ENCODE data around the gene C4B. TPM values are rescaled to one million over a fixed set of nuclear protein-coding genes. Genes with fewer than 3 reads are reported as not detected.

Gene C4B
- total and polyA plus RNA-seq, 2 experiments from 2014 or later: 0.57 TPM; not detected in 1

DNA sequence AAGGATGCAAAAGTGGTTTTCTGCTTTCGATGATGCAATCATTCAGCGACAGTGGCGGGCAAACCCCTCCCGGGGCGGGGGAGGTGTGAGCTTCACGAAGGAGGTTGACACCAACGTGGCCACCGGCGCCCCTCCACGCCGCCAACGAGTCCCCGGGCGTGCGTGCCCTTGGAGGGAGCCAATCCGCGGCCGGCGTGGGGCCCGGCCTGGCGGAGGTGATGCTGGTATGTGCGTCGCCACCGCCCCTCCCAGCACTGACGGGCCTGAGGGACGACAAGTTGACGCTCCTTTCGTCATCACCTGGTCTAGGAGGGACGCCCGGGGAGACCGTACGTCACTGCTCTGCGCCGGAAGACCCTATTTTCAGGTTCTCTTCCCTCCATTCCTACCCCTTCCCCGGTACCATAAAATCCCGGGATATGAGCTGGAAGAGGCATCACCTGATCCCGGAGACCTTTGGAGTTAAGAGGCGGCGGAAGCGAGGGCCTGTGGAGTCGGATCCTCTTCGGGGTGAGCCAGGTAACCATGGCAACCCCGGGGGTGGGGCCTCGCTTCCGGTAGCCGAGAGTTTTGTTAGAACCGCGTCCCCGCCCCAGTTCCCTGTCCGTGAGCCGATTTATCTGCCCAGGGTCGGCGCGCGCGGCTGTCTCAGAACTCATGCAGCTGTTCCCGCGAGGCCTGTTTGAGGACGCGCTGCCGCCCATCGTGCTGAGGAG, 42.4 kb upstream of the C4B start, which contains the start of gene DXO:
TSS of gene DXO (minus strand) at position 146 of the 716 bp plus-strand sequence. CDS start 463 bp downstream, outside the sequence.
- ATAC-seq: peak; percentile 92
- Histone ChIP-seq H3K27ac (ENCODE audit: low read depth) (peak within 1 kb of the TSS; percentile 89), H3F3A (replicated peaks; ENCODE audit: low read depth) (peaks cover 9% of the 10 kb centered on the region), H3K79me2 (replicated peaks; ENCODE audit: insufficient read depth) (peaks cover 14% of the 10 kb centered on the region), H3K4me3 (peak within 1 kb of the TSS; percentile 76), H3K4me1 (ENCODE audit: insufficient read depth) (peaks cover 6% of the 10 kb centered on the region), H3K9me2 (ENCODE audit: insufficient read depth) (no peaks in the 10 kb centered on the region), H4K20me1 (replicated peaks; ENCODE audit: insufficient read depth) (no peaks in the 10 kb centered on the region), H2AFZ (peak within 1 kb of the TSS; percentile 88), H3K36me3 (ENCODE audit: insufficient read depth) (peaks cover 5% of the 10 kb centered on the region; the same call in 1 of the 2 replicates), H3K4me2 (peak within 1 kb of the TSS; percentile 85), H3K27me3 (ENCODE audit: insufficient read depth) (no peaks in the 10 kb centered on the region)
- peaks cover 24% of the 10 kb centered on the region for H3K27me3 Mint-ChIP-seq (ENCODE audit: insufficient read depth, low read depth, poor library complexity)
- H3K36me3 Mint-ChIP-seq (ENCODE audit: low read depth): peaks cover 57% of the 10 kb centered on the region
- TF ChIP-seq, protein P1, sequence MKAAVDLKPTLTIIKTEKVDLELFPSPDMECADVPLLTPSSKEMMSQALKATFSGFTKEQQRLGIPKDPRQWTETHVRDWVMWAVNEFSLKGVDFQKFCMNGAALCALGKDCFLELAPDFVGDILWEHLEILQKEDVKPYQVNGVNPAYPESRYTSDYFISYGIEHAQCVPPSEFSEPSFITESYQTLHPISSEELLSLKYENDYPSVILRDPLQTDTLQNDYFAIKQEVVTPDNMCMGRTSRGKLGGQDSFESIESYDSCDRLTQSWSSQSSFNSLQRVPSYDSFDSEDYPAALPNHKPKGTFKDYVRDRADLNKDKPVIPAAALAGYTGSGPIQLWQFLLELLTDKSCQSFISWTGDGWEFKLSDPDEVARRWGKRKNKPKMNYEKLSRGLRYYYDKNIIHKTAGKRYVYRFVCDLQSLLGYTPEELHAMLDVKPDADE (IDR thresholded peaks at IDR 0.05): peak; percentile 38; the same call in 1 of the 2 replicates
- TF ChIP-seq JUNB (IDR thresholded peaks at IDR 0.05; ENCODE audit: unreplicated experiment) (no peak), EZH2phosphoT487 (IDR thresholded peaks at IDR 0.05; ENCODE audit: unreplicated experiment) (no peak), EZH2 (IDR thresholded peaks at IDR 0.05; ENCODE audit: low read depth, unreplicated experiment) (no peak), CREB1 (CRISPR knock-in tag; IDR thresholded peaks at IDR 0.05; ENCODE audit: low read depth) (peak; percentile 98), ZNF331 (CRISPR knock-in tag; IDR thresholded peaks at IDR 0.05; ENCODE audit: low read depth) (no peak), POLR2AphosphoS5 (IDR thresholded peaks at IDR 0.05; ENCODE audit: low read depth) (peak; percentile 49; the same call in 1 of the 2 replicates), NANOG (IDR thresholded peaks at IDR 0.05; ENCODE audit: borderline replicate concordance) (no peak), ZNF114 (CRISPR knock-in tag; IDR thresholded peaks at IDR 0.05) (no peak), STAT1 (IDR thresholded peaks at IDR 0.05; ENCODE audit: unreplicated experiment) (no peak)
- TF ChIP-seq, protein P2, sequence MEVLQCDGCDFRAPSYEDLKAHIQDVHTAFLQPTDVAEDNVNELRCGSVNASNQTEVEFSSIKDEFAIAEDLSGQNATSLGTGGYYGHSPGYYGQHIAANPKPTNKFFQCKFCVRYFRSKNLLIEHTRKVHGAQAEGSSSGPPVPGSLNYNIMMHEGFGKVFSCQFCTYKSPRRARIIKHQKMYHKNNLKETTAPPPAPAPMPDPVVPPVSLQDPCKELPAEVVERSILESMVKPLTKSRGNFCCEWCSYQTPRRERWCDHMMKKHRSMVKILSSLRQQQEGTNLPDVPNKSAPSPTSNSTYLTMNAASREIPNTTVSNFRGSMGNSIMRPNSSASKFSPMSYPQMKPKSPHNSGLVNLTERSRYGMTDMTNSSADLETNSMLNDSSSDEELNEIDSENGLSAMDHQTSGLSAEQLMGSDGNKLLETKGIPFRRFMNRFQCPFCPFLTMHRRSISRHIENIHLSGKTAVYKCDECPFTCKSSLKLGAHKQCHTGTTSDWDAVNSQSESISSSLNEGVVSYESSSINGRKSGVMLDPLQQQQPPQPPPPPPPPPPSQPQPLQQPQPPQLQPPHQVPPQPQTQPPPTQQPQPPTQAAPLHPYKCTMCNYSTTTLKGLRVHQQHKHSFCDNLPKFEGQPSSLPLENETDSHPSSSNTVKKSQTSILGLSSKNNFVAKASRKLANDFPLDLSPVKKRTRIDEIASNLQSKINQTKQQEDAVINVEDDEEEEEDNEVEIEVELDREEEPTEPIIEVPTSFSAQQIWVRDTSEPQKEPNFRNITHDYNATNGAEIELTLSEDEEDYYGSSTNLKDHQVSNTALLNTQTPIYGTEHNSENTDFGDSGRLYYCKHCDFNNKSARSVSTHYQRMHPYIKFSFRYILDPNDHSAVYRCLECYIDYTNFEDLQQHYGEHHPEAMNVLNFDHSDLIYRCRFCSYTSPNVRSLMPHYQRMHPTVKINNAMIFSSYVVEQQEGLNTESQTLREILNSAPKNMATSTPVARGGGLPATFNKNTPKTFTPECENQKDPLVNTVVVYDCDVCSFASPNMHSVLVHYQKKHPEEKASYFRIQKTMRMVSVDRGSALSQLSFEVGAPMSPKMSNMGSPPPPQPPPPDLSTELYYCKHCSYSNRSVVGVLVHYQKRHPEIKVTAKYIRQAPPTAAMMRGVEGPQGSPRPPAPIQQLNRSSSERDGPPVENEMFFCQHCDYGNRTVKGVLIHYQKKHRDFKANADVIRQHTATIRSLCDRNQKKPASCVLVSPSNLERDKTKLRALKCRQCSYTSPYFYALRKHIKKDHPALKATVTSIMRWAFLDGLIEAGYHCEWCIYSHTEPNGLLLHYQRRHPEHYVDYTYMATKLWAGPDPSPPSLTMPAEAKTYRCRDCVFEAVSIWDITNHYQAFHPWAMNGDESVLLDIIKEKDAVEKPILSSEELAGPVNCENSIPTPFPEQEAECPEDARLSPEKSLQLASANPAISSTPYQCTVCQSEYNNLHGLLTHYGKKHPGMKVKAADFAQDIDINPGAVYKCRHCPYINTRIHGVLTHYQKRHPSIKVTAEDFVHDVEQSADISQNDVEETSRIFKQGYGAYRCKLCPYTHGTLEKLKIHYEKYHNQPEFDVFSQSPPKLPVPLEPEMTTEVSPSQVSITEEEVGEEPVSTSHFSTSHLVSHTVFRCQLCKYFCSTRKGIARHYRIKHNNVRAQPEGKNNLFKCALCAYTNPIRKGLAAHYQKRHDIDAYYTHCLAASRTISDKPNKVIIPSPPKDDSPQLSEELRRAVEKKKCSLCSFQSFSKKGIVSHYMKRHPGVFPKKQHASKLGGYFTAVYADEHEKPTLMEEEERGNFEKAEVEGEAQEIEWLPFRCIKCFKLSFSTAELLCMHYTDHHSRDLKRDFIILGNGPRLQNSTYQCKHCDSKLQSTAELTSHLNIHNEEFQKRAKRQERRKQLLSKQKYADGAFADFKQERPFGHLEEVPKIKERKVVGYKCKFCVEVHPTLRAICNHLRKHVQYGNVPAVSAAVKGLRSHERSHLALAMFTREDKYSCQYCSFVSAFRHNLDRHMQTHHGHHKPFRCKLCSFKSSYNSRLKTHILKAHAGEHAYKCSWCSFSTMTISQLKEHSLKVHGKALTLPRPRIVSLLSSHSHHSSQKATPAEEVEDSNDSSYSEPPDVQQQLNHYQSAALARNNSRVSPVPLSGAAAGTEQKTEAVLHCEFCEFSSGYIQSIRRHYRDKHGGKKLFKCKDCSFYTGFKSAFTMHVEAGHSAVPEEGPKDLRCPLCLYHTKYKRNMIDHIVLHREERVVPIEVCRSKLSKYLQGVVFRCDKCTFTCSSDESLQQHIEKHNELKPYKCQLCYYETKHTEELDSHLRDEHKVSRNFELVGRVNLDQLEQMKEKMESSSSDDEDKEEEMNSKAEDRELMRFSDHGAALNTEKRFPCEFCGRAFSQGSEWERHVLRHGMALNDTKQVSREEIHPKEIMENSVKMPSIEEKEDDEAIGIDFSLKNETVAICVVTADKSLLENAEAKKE (CRISPR knock-in tag; IDR thresholded peaks at IDR 0.05): no peak
- TF ChIP-seq, protein P3, sequence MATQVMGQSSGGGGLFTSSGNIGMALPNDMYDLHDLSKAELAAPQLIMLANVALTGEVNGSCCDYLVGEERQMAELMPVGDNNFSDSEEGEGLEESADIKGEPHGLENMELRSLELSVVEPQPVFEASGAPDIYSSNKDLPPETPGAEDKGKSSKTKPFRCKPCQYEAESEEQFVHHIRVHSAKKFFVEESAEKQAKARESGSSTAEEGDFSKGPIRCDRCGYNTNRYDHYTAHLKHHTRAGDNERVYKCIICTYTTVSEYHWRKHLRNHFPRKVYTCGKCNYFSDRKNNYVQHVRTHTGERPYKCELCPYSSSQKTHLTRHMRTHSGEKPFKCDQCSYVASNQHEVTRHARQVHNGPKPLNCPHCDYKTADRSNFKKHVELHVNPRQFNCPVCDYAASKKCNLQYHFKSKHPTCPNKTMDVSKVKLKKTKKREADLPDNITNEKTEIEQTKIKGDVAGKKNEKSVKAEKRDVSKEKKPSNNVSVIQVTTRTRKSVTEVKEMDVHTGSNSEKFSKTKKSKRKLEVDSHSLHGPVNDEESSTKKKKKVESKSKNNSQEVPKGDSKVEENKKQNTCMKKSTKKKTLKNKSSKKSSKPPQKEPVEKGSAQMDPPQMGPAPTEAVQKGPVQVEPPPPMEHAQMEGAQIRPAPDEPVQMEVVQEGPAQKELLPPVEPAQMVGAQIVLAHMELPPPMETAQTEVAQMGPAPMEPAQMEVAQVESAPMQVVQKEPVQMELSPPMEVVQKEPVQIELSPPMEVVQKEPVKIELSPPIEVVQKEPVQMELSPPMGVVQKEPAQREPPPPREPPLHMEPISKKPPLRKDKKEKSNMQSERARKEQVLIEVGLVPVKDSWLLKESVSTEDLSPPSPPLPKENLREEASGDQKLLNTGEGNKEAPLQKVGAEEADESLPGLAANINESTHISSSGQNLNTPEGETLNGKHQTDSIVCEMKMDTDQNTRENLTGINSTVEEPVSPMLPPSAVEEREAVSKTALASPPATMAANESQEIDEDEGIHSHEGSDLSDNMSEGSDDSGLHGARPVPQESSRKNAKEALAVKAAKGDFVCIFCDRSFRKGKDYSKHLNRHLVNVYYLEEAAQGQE (IDR thresholded peaks at IDR 0.05; ENCODE audit: unreplicated experiment): no peak
- TF ChIP-seq, protein P4, sequence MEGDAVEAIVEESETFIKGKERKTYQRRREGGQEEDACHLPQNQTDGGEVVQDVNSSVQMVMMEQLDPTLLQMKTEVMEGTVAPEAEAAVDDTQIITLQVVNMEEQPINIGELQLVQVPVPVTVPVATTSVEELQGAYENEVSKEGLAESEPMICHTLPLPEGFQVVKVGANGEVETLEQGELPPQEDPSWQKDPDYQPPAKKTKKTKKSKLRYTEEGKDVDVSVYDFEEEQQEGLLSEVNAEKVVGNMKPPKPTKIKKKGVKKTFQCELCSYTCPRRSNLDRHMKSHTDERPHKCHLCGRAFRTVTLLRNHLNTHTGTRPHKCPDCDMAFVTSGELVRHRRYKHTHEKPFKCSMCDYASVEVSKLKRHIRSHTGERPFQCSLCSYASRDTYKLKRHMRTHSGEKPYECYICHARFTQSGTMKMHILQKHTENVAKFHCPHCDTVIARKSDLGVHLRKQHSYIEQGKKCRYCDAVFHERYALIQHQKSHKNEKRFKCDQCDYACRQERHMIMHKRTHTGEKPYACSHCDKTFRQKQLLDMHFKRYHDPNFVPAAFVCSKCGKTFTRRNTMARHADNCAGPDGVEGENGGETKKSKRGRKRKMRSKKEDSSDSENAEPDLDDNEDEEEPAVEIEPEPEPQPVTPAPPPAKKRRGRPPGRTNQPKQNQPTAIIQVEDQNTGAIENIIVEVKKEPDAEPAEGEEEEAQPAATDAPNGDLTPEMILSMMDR (conservative IDR thresholded peaks at IDR 0.05; ENCODE audit: low read depth in 2 of 2): no peak
- peak within 1 kb of the TSS; percentile 89 for H3K4me3 Mint-ChIP-seq
- peak within 1 kb of the TSS; percentile 99 for H3K27ac Mint-ChIP-seq
- DNase-seq (ENCODE audit: low spot score): peak; percentile 99
- H3K9me3 Mint-ChIP-seq: peaks cover 26% of the 10 kb centered on the region
- peaks cover 8% of the 10 kb centered on the region for H3K4me1 Mint-ChIP-seq

All from GM23338 (cell line).